Keratinocyte (primary cell): ENCODE results near the gene SIX3. TPM values are rescaled to one million over a fixed set of nuclear protein-coding genes. Genes with fewer than 3 reads are reported as not detected.
A peak's percentile ranks its signal among the peaks of the same experiment; 100 is the strongest.

ENCODE experiments used
- DNase-seq: peaks from one replicate; pipeline ENCODE4 v3.0.0-alpha.2; 2011; ENCODE audit warnings: low read depth, missing footprints, low spot score
- FAIRE-seq: peaks from 2 replicates; lab custom pipeline; 2011; peaks lifted over from hg19 to GRCh38; lab: Jason Lieb, UNC
- H2AFZ ChIP-seq: 2 replicates; pipeline ENCODE4 v1.6.0; 2012; ENCODE audit warnings: low read length, control low read depth, inconsistent platforms; ENCODE audit not compliant: control insufficient read depth
- H3K27ac ChIP-seq: 2 replicates; pipeline ENCODE4 v1.5.1; 2011; ENCODE audit warnings: low read length; ENCODE audit not compliant: control insufficient read depth, insufficient read depth
- H3K27me3 ChIP-seq: 3 replicates; pipeline ENCODE4 v1.6.0; 2011; ENCODE audit warnings: low read length; ENCODE audit not compliant: control insufficient read depth, insufficient read depth; ENCODE audit errors: extremely low read depth
- H3K36me3 ChIP-seq, 2 experiments: 2 replicates in 1 of 2; 3 replicates in 1 of 2; pipeline ENCODE4 v1.5.1; 2011; ENCODE audit warnings: low read length in 2 of 2, mild to moderate bottlenecking in 1 of 2; ENCODE audit not compliant: control insufficient read depth in 2 of 2, insufficient read depth in 2 of 2; ENCODE audit errors: extremely low read depth in 1 of 2
- H3K4me1 ChIP-seq: 3 replicates; pipeline ENCODE4 v1.5.1; 2011; ENCODE audit warnings: low read length; ENCODE audit not compliant: control insufficient read depth, insufficient read depth; ENCODE audit errors: extremely low read depth
- H3K4me2 ChIP-seq: 3 replicates; pipeline ENCODE4 v1.6.0; 2011; ENCODE audit warnings: low read depth, low read length; ENCODE audit not compliant: control insufficient read depth, insufficient read depth; ENCODE audit errors: extremely low read depth
- H3K4me3 ChIP-seq, 3 experiments: fragments of 200-600 bp in 1 of 3; sonication (generic) in 1 of 3; 2 replicates in 2 of 3; 3 replicates in 1 of 3; pipeline ENCODE4 v1.5.1; 2011 to 2016; ENCODE audit warnings: low read length in 3 of 3, mild to moderate bottlenecking in 3 of 3, control low read depth in 2 of 3, inconsistent platforms in 1 of 3, low read depth in 1 of 3, mixed read lengths in 1 of 3, mixed run types in 1 of 3, moderate library complexity in 1 of 3; ENCODE audit not compliant: control insufficient read depth in 2 of 3, insufficient read depth in 2 of 3; ENCODE audit errors: extremely low read depth in 1 of 3
- H3K79me2 ChIP-seq: 2 replicates; pipeline ENCODE4 v1.6.0; 2012; ENCODE audit warnings: low read length; ENCODE audit not compliant: control insufficient read depth, insufficient read depth
- H3K9ac ChIP-seq: 3 replicates; pipeline ENCODE4 v1.6.0; 2011; ENCODE audit warnings: low read length; ENCODE audit not compliant: control insufficient read depth, insufficient read depth; ENCODE audit errors: extremely low read depth
- H3K9me1 ChIP-seq: 3 replicates; pipeline ENCODE4 v1.6.0; 2011; ENCODE audit warnings: low read length; ENCODE audit not compliant: control insufficient read depth, insufficient read depth; ENCODE audit errors: extremely low read depth
- H3K9me3 ChIP-seq: 2 replicates; pipeline ENCODE4 v1.5.1; 2012; ENCODE audit warnings: low read depth, low read length; ENCODE audit not compliant: control insufficient read depth
- H4K20me1 ChIP-seq: 3 replicates; pipeline ENCODE4 v1.6.0; 2011; ENCODE audit warnings: low read length; ENCODE audit not compliant: control insufficient read depth, insufficient read depth; ENCODE audit errors: extremely low read depth
- CTCF ChIP-seq, 3 experiments: IDR thresholded peaks in 1 of 3; conservative IDR thresholded peaks in 1 of 3; optimal IDR thresholded peaks in 1 of 3; 2 replicates in 2 of 3; 3 replicates in 1 of 3; pipeline versions ENCODE3 to v1.5.1; 2011; ENCODE audit warnings: low read length in 3 of 3, mild to moderate bottlenecking in 3 of 3, moderate library complexity in 2 of 3, control low read depth in 1 of 3, inconsistent platforms in 1 of 3; ENCODE audit not compliant: insufficient read depth in 2 of 3; ENCODE audit errors: extremely low read depth in 1 of 3
- EZH2 ChIP-seq: IDR thresholded peaks from one replicate; pipeline ENCODE4 v1.6.1; 2012; ENCODE audit warnings: inconsistent platforms, mild to moderate bottlenecking, low read length, moderate library complexity
- dilution Hi-C: fragments of 300-500 bp; cut with MboI; formaldehyde crosslinking; loops from one replicate; pipeline ENCODE4 v1.7.0; 2020; ENCODE audit warnings: low sequenced_read_pairs; ENCODE audit not compliant: extremely low pct_ligation_motif_present
- polyA plus RNA-seq, 5 experiments: library from polyadenylated mRNA; depleted of rRNA in 3 of 5; stranded (reverse) in 3 of 5; stranded (forward) in 1 of 5; unstranded in 1 of 5; fragments of >200 nt; gene quantifications; 1 replicate in 1 of 5; 2 replicates in 3 of 5; 3 replicates in 1 of 5; pipeline versions ENCODE4 v1.2.1 to v1.2.3, GENCODE V29; 2011 to 2012; ENCODE audit warnings: missing spikeins in 2 of 5, low read depth in 1 of 5, low replicate concordance in 1 of 5

SIX3 gene
- polyA plus RNA-seq, 1 donor (not counting 4 experiments of a cell fraction or from before 2014, with no cell fraction given), result not detected

- no peak overlapping the region for H3K27ac ChIP-seq
- H3K4me3 ChIP-seq, result no peak overlapping the region
- DNase-seq, result no peak
- no peak overlapping the region for H2AFZ ChIP-seq
- no peaks in the 10 kb centered on the region for H3K79me2 ChIP-seq
- H3K4me2 ChIP-seq, result no peak overlapping the region
- H3K36me3 ChIP-seq, result no peaks in the 10 kb centered on the region
- H4K20me1 ChIP-seq, result no peaks in the 10 kb centered on the region
- H3K9me1 ChIP-seq, result no peaks in the 10 kb centered on the region
- no peak for FAIRE-seq
- dilution Hi-C loops, result loop anchor here (25.0 kb wide), 1 partner anchor 464 kb away; no protein-coding TSS in a partner anchor
- no peak for TF ChIP-seq CTCF (optimal IDR thresholded peaks at IDR 0.05 in 1 of 3, IDR thresholded peaks at IDR 0.05 in 1 of 3, conservative IDR thresholded peaks at IDR 0.05 in 1 of 3; ENCODE audit: extremely low read depth in 1 of 3, insufficient read depth in 2 of 3, low read length in 3 of 3)
- TF ChIP-seq EZH2, result no peak
- peaks cover 16% of the 10 kb centered on the region for H3K4me1 ChIP-seq
- no peak overlapping the region for H3K9ac ChIP-seq
- H3K9me3 ChIP-seq, result no peaks in the 10 kb centered on the region
- peaks cover 73% of the 10 kb centered on the region for H3K27me3 ChIP-seq
Measured at GRCh38 chr2:44951714-44952113, 10.2 kb downstream of the SIX3 start.

GRCh38 chr2:44952143-44952805 is 10.8 kb downstream of the SIX3 start:
- no peak for DNase-seq
- no peak for FAIRE-seq
- Histone ChIP-seq H3K79me2 (no peaks in the 10 kb centered on the region), H3K9me3 (no peaks in the 10 kb centered on the region), H3K27me3 (peaks cover 67% of the 10 kb centered on the region), H3K36me3 (no peaks in the 10 kb centered on the region), H3K4me2 (peak overlapping the region; percentile 83), H3K4me1 (peaks cover 16% of the 10 kb centered on the region), H4K20me1 (no peaks in the 10 kb centered on the region), H3K9me1 (no peaks in the 10 kb centered on the region), H3K27ac (no peak overlapping the region), H2AFZ (no peak overlapping the region), H3K9ac (no peak overlapping the region), H3K4me3 (peak overlapping the region; percentile 11 to 65 (median 39))
- dilution Hi-C loops, result loop anchor here (25.0 kb wide), 1 partner anchor 465 kb away; no protein-coding TSS in a partner anchor
- TF ChIP-seq EZH2, result peak; percentile 94
- peak; percentile 57 to 85 (median 73) for TF ChIP-seq CTCF (optimal IDR thresholded peaks at IDR 0.05 in 1 of 3, IDR thresholded peaks at IDR 0.05 in 1 of 3, conservative IDR thresholded peaks at IDR 0.05 in 1 of 3; ENCODE audit: extremely low read depth in 1 of 3, insufficient read depth in 2 of 3, low read length in 3 of 3)
